Spleen (tissue), 7 donors: ENCODE measurements around the gene NEDD4.

Experiments
- POLR2A ChIP-seq, 3 donors: fragments of 450-650 bp; IDR thresholded peaks; one replicate each; pipeline ENCODE4 v1.5.1; 2017; ENCODE audit warnings: antibody characterized with exemption in 3 of 3, mild to moderate bottlenecking in 1 of 3
- POLR2AphosphoS5 ChIP-seq, 3 donors: sonication (generic); formaldehyde crosslinking; IDR thresholded peaks; one replicate each; pipeline ENCODE4 v1.5.1; 2017; ENCODE audit warnings: antibody characterized with exemption in 3 of 3
- TF ChIP-seq, protein P1 (sequence below), 11 experiments: fragments of 200-600 bp in 7 of 11; fragments of 450-650 bp in 4 of 11; sonication (generic) in 4 of 11; IDR thresholded peaks in 8 of 11; conservative IDR thresholded peaks in 3 of 11; 1 replicate in 7 of 11; 2 replicates in 4 of 11; pipeline versions ENCODE4 v1.4.0 to v1.8.0; 2016 to 2021; ENCODE audit warnings: antibody characterized with exemption in 11 of 11, inconsistent platforms in 4 of 11, mild to moderate bottlenecking in 1 of 11
- donor health status: DM: no; HTN: no; CAD: no; lungs with moderate emphysema.
- donor health status: DM: no; HTN: no; CAD: no.
- donor health status: DM: no; HTN: no; CAD: no.

DNA sequence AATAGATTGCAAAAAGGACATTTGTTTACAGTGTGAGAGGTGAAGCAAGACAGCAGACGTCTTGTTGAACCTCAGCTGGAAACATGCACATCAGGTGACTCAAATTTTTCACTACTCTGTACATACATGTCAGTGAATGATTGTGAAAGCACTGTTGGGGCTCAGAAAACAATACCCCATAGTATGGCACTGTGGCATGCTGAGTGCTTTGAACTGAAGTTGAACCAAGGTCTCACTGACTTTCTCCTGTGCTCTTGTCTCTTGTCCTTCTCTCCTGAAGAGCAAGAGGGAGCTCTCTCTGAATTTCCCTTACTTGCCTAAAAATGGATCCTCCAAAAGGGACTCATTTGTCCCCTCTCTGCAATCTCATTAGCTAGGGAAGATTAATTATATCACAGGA, 24.5 kb upstream of the NEDD4 start:
- TF ChIP-seq, protein P1, sequence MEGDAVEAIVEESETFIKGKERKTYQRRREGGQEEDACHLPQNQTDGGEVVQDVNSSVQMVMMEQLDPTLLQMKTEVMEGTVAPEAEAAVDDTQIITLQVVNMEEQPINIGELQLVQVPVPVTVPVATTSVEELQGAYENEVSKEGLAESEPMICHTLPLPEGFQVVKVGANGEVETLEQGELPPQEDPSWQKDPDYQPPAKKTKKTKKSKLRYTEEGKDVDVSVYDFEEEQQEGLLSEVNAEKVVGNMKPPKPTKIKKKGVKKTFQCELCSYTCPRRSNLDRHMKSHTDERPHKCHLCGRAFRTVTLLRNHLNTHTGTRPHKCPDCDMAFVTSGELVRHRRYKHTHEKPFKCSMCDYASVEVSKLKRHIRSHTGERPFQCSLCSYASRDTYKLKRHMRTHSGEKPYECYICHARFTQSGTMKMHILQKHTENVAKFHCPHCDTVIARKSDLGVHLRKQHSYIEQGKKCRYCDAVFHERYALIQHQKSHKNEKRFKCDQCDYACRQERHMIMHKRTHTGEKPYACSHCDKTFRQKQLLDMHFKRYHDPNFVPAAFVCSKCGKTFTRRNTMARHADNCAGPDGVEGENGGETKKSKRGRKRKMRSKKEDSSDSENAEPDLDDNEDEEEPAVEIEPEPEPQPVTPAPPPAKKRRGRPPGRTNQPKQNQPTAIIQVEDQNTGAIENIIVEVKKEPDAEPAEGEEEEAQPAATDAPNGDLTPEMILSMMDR (IDR thresholded peaks at IDR 0.05 in 8 of 11, conservative IDR thresholded peaks at IDR 0.05 in 3 of 11) = no peak
- TF ChIP-seq POLR2A (IDR thresholded peaks at IDR 0.05) = no peak
- TF ChIP-seq POLR2AphosphoS5 (IDR thresholded peaks at IDR 0.05) = no peak
